ENCODE measurements around the gene FOXP3.

Gene FOXP3

GRCh38 chrX:49231333-49232000, 33.0 kb downstream of the FOXP3 start:
- H3K4me3 ChIP-seq (replicated peaks; ENCODE audit: low read depth, low read length): no peak overlapping the region
- no peak for DNase-seq (ENCODE audit: low read depth)
- no peak for TF ChIP-seq CTCF (IDR thresholded peaks at IDR 0.05; ENCODE audit: low read length, missing control alignments)

GRCh38 chrX:49230500-49231232, 33.8 kb downstream of the FOXP3 start:
- TF ChIP-seq CTCF (IDR thresholded peaks at IDR 0.05; ENCODE audit: low read length, missing control alignments): no peak
- DNase-seq (ENCODE audit: low read depth): no peak
- H3K4me3 ChIP-seq (replicated peaks; ENCODE audit: low read depth, low read length): no peak overlapping the region

DNA sequence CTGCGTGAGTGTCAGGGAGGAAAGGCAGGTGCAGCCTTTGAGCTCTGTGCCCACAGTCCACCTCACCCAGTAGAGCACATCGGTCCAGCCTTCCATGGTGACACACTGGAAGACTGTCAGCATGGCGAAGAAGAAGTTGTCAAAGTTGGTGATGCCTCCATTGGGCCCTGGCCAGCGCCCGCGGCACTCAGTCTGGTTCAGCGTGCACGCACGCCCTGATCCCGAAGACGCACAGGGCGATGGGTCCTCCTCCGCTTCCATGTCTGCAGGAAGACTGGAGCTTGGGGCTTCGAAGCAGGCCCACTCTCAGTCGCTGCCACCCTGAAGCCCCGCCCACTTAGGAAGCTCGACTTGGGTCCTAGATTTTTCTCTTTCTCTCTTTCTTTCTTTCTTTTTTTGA, 36.3 kb downstream of the FOXP3 start:
- TF ChIP-seq CTCF (IDR thresholded peaks at IDR 0.05; ENCODE audit: low read length, missing control alignments): no peak
- H3K4me3 ChIP-seq (replicated peaks; ENCODE audit: low read depth, low read length): no peak overlapping the region
- no peak for DNase-seq (ENCODE audit: low read depth)

DNA sequence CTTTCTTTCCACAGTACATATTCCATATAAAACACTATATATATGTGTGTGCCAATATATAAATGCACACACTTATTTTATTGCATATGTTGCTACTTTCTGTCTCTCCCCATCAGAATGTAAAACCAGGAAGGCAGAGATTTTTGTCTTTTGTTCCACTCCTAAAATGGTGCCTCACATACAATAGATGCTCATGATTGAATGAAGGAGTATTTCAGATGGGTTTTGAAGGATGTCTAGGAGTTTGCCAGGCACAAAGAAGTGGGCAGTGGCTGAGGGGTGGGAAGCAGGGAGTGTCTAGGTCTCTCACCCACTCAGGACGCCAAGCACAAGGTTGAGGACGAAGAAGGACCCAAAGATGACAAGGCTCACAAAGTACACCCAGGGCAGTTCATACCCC, 36.8 kb downstream of the FOXP3 start:
- no peak for TF ChIP-seq CTCF (IDR thresholded peaks at IDR 0.05; ENCODE audit: low read length, missing control alignments)
- no peak for DNase-seq (ENCODE audit: low read depth)

DNA sequence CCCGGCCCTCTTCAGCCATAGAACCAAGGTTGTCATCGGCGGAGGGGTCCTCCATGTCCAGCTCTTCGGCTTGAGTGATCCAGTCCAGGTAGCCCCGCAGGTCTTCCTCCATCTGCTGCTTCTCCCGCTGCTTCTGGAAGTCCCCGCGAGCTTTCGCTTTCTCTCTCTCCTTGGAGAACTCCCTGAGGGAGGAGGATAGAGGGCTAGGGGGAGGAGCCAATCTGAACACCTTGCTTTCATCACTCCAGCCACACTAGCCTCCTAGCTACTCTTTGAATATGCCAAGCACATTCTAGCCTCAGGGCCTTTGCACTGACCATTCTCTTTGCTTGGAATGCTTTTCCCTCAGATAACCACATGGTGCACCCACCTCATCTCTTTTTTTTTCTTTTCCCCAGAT, 37.6 kb downstream of the FOXP3 start:
- no peak overlapping the region for H3K4me3 ChIP-seq (replicated peaks; ENCODE audit: low read depth, low read length)
- TF ChIP-seq CTCF (IDR thresholded peaks at IDR 0.05; ENCODE audit: low read length, missing control alignments): no peak
- DNase-seq (ENCODE audit: low read depth): no peak

More for the DNA sequence above, 36.8 kb downstream of the FOXP3 start:
- H3K4me3 ChIP-seq (replicated peaks; ENCODE audit: low read depth, low read length): no peak overlapping the region

DNA sequence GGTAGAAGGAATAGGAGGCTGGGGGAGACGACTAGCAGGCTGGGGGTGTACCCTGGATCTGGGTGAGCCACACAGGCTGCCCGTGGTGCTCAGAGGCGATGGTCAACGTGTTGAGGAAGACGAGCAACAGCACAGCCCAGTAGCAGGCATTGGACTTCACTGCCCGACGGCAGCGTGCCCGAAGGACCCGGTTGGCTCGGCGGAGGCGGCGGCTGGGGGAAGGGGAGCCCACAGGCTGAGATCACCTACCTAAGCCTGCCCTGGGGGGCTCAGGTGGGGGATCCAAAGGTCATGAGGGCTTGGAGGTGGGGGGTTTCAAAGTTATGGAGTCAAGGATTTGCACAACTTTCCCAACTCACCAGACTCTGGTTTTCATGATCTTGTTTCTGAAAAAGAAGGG, 38.7 kb downstream of the FOXP3 start:
- H3K4me3 ChIP-seq (replicated peaks; ENCODE audit: low read depth, low read length): no peak overlapping the region
- no peak for TF ChIP-seq CTCF (IDR thresholded peaks at IDR 0.05; ENCODE audit: low read length, missing control alignments)
- no peak for DNase-seq (ENCODE audit: low read depth)
